Measurements from ENCODE around the gene COL4A2.
"Not testable (repeated sequence)": the region's sequence is repeated elsewhere in the genome, so short reads cannot be mapped to it uniquely, and the experiment has no call there.

COL4A2 gene

GRCh38 chr13:110307767-110308655, 927 bp downstream of the COL4A2 start:
- no peak for DNase-seq (ENCODE audit: low read depth)

- no peak for DNase-seq (ENCODE audit: low read depth)
These were observed 1.7 kb downstream of the COL4A2 start for GRCh38 chr13:110308656-110309359.

GRCh38 chr13:110309661-110310524, 2.8 kb downstream of the COL4A2 start:
- no peak for DNase-seq (ENCODE audit: low read depth)

GRCh38 chr13:110310541-110311442, 3.7 kb downstream of the COL4A2 start:
- no peak for DNase-seq (ENCODE audit: low read depth)

- DNase-seq (ENCODE audit: low read depth) = no peak
These were observed 4.6 kb downstream of the COL4A2 start for GRCh38 chr13:110311443-110312338.

GRCh38 chr13:110312339-110313031, 5.4 kb downstream of the COL4A2 start:
- no peak for DNase-seq (ENCODE audit: low read depth)

- not testable (repeated sequence) for DNase-seq (ENCODE audit: low read depth)
These were observed 6.2 kb downstream of the COL4A2 start for GRCh38 chr13:110313261-110313660.

GRCh38 chr13:110313733-110314132, 6.6 kb downstream of the COL4A2 start:
- not testable (repeated sequence) for DNase-seq (ENCODE audit: low read depth)

- DNase-seq (ENCODE audit: low read depth) = no peak
These were observed 7.6 kb downstream of the COL4A2 start for GRCh38 chr13:110314516-110315245.

GRCh38 chr13:110316196-110316595, 9.1 kb downstream of the COL4A2 start:
- DNase-seq (ENCODE audit: low read depth) = no peak

- DNase-seq (ENCODE audit: low read depth) = no peak
These were observed 10.0 kb downstream of the COL4A2 start for GRCh38 chr13:110317093-110317492.

- DNase-seq (ENCODE audit: low read depth) = no peak
These were observed 10.6 kb downstream of the COL4A2 start for GRCh38 chr13:110317496-110318195.

GRCh38 chr13:110318920-110319319, 11.8 kb downstream of the COL4A2 start:
- no peak for DNase-seq (ENCODE audit: low read depth)

GRCh38 chr13:110319397-110319773, 12.3 kb downstream of the COL4A2 start:
- no peak for DNase-seq (ENCODE audit: low read depth)

GRCh38 chr13:110319774-110320509, 12.9 kb downstream of the COL4A2 start:
- no peak for DNase-seq (ENCODE audit: low read depth)

GRCh38 chr13:110320645-110321044, 13.6 kb downstream of the COL4A2 start:
- no peak for DNase-seq (ENCODE audit: low read depth)

- DNase-seq (ENCODE audit: low read depth) = not testable (repeated sequence)
These were observed 14.5 kb downstream of the COL4A2 start for GRCh38 chr13:110321573-110321972.
